PC-3 (cell line): ENCODE results near the gene SIDT2. TPM values are rescaled to one million over a fixed set of nuclear protein-coding genes. Genes with fewer than 3 reads are reported as not detected.
A peak's percentile ranks its signal among the peaks of the same experiment; 100 is the strongest.

Experiments
- ATAC-seq: fragments of 200-7000 bp; cut with Tn5 transposase; 2 replicates; pipeline ENCODE4 v1.9.1; 2020; ENCODE audit warnings: mild to moderate bottlenecking, moderate library complexity
- BruUV-seq: library from RNA; stranded (reverse); fragments of 400-500 nt; replicated peaks from 2 replicates; lab custom pipeline; 2021; lab: Mats Ljungman, UMichigan
- CTCF ChIA-PET: fragments of 300-600 bp; sonication (Branson Sonifier 250); formaldehyde crosslinking; loops from one replicate; lab custom pipeline; 2022; ENCODE audit warnings: antibody characterized with exemption; lab: Charles Lee
- POLR2A ChIA-PET: fragments of 300-600 bp; sonication (Branson Sonifier 250); formaldehyde crosslinking; loops from one replicate; lab custom pipeline; 2022; ENCODE audit warnings: antibody characterized with exemption; ENCODE audit not compliant: unreplicated experiment; lab: Charles Lee
- DNase-seq: peaks from one replicate; pipeline ENCODE4 v3.0.0-alpha.2; 2015
- H2AFZ ChIP-seq: fragments of 300-600 bp; sonication (generic); 2 replicates; pipeline ENCODE4 v1.6.0; 2016; ENCODE audit warnings: antibody characterized with exemption, low read length
- H3F3A ChIP-seq: fragments of 300-600 bp; sonication (generic); one replicate; pipeline ENCODE4 v1.6.0; 2017; ENCODE audit warnings: antibody characterized with exemption, low read length, control low read depth, mild to moderate bottlenecking; ENCODE audit not compliant: unreplicated experiment
- H3K27ac ChIP-seq: fragments of 300-600 bp; sonication (generic); 2 replicates; pipeline ENCODE4 v1.5.1; 2016; ENCODE audit warnings: mild to moderate bottlenecking, low read length
- H3K27me3 ChIP-seq: fragments of 300-600 bp; sonication (generic); 2 replicates; pipeline ENCODE4 v1.6.1; 2016; ENCODE audit warnings: low read length, mixed read lengths
- H3K36me3 ChIP-seq: fragments of 300-600 bp; sonication (generic); 2 replicates; pipeline ENCODE4 v1.6.1; 2016; ENCODE audit warnings: low read depth, mixed run types, low read length, mixed read lengths
- H3K4me1 ChIP-seq: fragments of 300-600 bp; sonication (generic); 2 replicates; pipeline ENCODE4 v1.5.1; 2016; ENCODE audit warnings: low read length; ENCODE audit not compliant: insufficient read depth
- H3K4me2 ChIP-seq: fragments of 300-600 bp; sonication (generic); 2 replicates; pipeline ENCODE4 v1.6.0; 2016; ENCODE audit warnings: low read length
- H3K4me3 ChIP-seq: fragments of 300-600 bp; sonication (generic); 2 replicates; pipeline ENCODE4 v1.5.1; 2016; ENCODE audit warnings: mild to moderate bottlenecking, low read length, mixed read lengths
- H3K79me2 ChIP-seq: fragments of 300-600 bp; sonication (generic); 2 replicates; pipeline ENCODE4 v1.6.1; 2017; ENCODE audit warnings: low read length, mixed read lengths
- H3K9ac ChIP-seq: fragments of 300-600 bp; sonication (generic); 2 replicates; pipeline ENCODE4 v1.6.0; 2016; ENCODE audit warnings: mild to moderate bottlenecking, low read length
- H3K9me2 ChIP-seq: fragments of 300-600 bp; sonication (generic); replicated peaks from 2 replicates; pipeline ENCODE4 v1.6.1; 2016; ENCODE audit warnings: mixed run types, low read length, mixed read lengths
- H3K9me3 ChIP-seq: fragments of 300-600 bp; sonication (generic); 2 replicates; pipeline ENCODE4 v1.6.1; 2016; ENCODE audit warnings: low read length, mixed read lengths
- H4K20me1 ChIP-seq: fragments of 300-600 bp; sonication (generic); 2 replicates; pipeline ENCODE4 v1.6.1; 2016; ENCODE audit warnings: low read length, mixed read lengths
- EZH2 ChIP-seq: fragments of 300-600 bp; sonication (generic); IDR thresholded peaks from one replicate; pipeline ENCODE4 v1.6.1; 2017; ENCODE audit warnings: antibody characterized with exemption, mild to moderate bottlenecking, low read length; ENCODE audit not compliant: unreplicated experiment
- EZH2phosphoT487 ChIP-seq: fragments of 300-600 bp; sonication (generic); IDR thresholded peaks from 2 replicates; pipeline ENCODE4 v1.6.1; 2018; ENCODE audit warnings: mild to moderate bottlenecking, antibody characterized with exemption, low read length, borderline replicate concordance
- intact Hi-C: fragments of 100-400 bp; cut with micrococcal nuclease; formaldehyde crosslinking; loops from 2 replicates; pipeline ENCODE4 v1.9.0; 2023
- total RNA-seq: library from RNA; depleted of rRNA; stranded (reverse); fragments of >200 nt; gene quantifications from 2 replicates; pipeline ENCODE4 v1.2.3, GENCODE V29; 2014
- TF ChIP-seq, protein P1 (sequence below): fragments of 300-600 bp; sonication (generic); conservative IDR thresholded peaks from 2 replicates; pipeline ENCODE4 v1.5.1; 2017; ENCODE audit warnings: antibody characterized with exemption, low read depth, mild to moderate bottlenecking, low read length

The SIDT2 gene
- total RNA-seq, 1 experiment from 2014 or later = 13.6 TPM

DNA sequence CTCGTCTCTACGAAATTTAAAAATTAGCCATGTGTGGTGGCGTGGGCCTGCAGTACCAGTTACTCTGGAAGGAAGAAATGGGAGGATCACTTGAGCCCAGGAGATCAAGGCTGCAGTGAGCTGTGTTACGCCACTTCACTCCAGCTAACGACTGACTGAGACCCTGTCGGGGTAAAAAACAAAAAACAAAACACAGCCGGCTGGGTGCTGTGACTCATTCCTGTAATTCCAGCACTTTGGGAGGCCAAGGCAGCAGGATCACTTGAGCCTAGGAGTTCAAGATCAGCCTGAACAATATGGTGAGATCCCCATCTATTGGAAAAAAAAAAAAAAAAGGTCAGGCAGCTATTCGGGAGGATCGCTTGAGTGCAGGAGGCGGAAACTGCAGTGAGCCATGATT, 32.0 kb upstream of the SIDT2 start:
- no peak for DNase-seq
- Histone ChIP-seq H3K9ac (no peak overlapping the region), H3K36me3 (peaks cover 20% of the 10 kb centered on the region), H3K79me2 (peaks cover 73% of the 10 kb centered on the region), H3K9me2 (no peaks in the 10 kb centered on the region), H3K4me2 (peak overlapping the region; percentile 98), H3F3A (no peaks in the 10 kb centered on the region), H3K27ac (no peak overlapping the region), H3K27me3 (no peaks in the 10 kb centered on the region), H3K4me1 (peaks cover 13% of the 10 kb centered on the region; the same call in 1 of the 2 replicates), H2AFZ (no peak overlapping the region), H3K4me3 (peak overlapping the region; percentile 81; the same call in 1 of the 2 replicates), H3K9me3 (no peaks in the 10 kb centered on the region), H4K20me1 (peaks cover 48% of the 10 kb centered on the region)
- TF ChIP-seq EZH2 (no peak), EZH2phosphoT487 (no peak)
- TF ChIP-seq, protein P1, sequence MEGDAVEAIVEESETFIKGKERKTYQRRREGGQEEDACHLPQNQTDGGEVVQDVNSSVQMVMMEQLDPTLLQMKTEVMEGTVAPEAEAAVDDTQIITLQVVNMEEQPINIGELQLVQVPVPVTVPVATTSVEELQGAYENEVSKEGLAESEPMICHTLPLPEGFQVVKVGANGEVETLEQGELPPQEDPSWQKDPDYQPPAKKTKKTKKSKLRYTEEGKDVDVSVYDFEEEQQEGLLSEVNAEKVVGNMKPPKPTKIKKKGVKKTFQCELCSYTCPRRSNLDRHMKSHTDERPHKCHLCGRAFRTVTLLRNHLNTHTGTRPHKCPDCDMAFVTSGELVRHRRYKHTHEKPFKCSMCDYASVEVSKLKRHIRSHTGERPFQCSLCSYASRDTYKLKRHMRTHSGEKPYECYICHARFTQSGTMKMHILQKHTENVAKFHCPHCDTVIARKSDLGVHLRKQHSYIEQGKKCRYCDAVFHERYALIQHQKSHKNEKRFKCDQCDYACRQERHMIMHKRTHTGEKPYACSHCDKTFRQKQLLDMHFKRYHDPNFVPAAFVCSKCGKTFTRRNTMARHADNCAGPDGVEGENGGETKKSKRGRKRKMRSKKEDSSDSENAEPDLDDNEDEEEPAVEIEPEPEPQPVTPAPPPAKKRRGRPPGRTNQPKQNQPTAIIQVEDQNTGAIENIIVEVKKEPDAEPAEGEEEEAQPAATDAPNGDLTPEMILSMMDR = no peak
- no peak for ATAC-seq
- ChIA-PET POLR2A (no interaction called here), CTCF (no interaction called here)
- intact Hi-C loops = no loop called here
- no TSS peak for BruUV-seq

DNA sequence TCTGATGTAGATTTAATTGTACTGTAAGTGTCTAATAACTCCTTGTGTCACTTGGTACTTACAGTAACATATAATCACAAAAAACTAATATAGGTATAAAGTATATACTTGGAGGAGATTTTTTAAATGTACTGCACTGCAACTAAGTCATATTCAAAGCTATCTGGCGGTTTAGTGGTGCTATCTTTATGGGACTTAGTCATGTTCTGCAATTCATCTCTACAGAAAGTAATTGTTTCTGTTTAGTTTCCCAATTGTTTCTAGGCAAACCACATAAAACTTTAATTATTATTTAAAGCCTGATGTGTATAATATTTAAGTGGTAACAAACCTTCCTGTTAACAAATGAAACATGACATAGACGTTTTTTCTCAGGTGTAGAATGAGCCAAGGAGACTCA, 26.5 kb upstream of the SIDT2 start:
- DNase-seq (no peak), ATAC-seq (peak; percentile 46; the same call in 1 of the 2 replicates)
- Histone ChIP-seq H3K27ac (no peak overlapping the region), H3K4me3 (no peak overlapping the region), H3K9me3 (no peaks in the 10 kb centered on the region), H4K20me1 (peaks cover 63% of the 10 kb centered on the region), H3K27me3 (no peaks in the 10 kb centered on the region), H3K36me3 (peaks cover 40% of the 10 kb centered on the region), H3K79me2 (peaks cover 100% of the 10 kb centered on the region), H3K4me2 (no peak overlapping the region), H2AFZ (no peak overlapping the region), H3K9me2 (no peaks in the 10 kb centered on the region), H3K4me1 (no peaks in the 10 kb centered on the region), H3K9ac (no peak overlapping the region), H3F3A (no peaks in the 10 kb centered on the region)
- BruUV-seq = no TSS peak
- ChIA-PET CTCF (no interaction called here), POLR2A (no interaction called here)
- intact Hi-C loops = no loop called here
- no peak for TF ChIP-seq EZH2
- no peak for TF ChIP-seq EZH2phosphoT487
- TF ChIP-seq, protein P1 = no peak

DNA sequence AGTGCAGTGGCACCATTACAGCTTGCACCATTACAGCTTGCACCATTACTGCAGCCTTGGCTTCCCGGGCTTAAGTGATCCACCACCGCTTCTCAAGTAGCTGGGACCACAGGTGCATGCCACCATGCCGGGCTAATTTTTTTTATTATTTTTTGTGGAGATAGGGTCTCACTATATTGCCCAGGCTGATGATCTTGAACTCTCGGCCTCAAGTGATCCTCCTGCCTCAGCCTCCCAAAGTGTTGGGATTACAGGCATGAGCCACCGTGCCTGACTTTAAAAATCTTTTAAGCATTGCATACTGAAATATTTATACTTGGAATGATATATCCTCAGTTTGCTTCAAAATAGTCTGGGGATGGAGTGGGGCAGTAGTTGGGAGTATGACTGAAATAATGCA, 24.1 kb upstream of the SIDT2 start:
- ATAC-seq = no peak
- Histone ChIP-seq H4K20me1 (peaks cover 64% of the 10 kb centered on the region), H3K27me3 (no peaks in the 10 kb centered on the region), H3F3A (no peaks in the 10 kb centered on the region), H3K79me2 (peaks cover 97% of the 10 kb centered on the region), H3K9me3 (no peaks in the 10 kb centered on the region), H3K9ac (no peak overlapping the region), H3K36me3 (peaks cover 39% of the 10 kb centered on the region; the same call in 1 of the 2 replicates), H3K4me3 (no peak overlapping the region), H2AFZ (no peak overlapping the region), H3K4me1 (no peaks in the 10 kb centered on the region), H3K4me2 (no peak overlapping the region), H3K27ac (no peak overlapping the region), H3K9me2 (no peaks in the 10 kb centered on the region)
- no peak for DNase-seq
- ChIA-PET CTCF (no interaction called here), POLR2A (no interaction called here)
- TF ChIP-seq, protein P1 = no peak
- TF ChIP-seq EZH2phosphoT487 = no peak
- no peak for TF ChIP-seq EZH2
- intact Hi-C loops = no loop called here
- no TSS peak for BruUV-seq
